ENCODE results near the gene PPP1R3E. TPM values are rescaled to one million over a fixed set of nuclear protein-coding genes. Genes with fewer than 3 reads are reported as not detected.

PPP1R3E gene
- total and polyA plus RNA-seq, 2 of the 13 experiments (the other 11 are each of a cell fraction or from before 2014, with no cell fraction given): 16.5 to 26.5 TPM

GRCh38 chr14:23321572-23322547 lies 19.2 kb upstream of the PPP1R3E start (continued):
- TF ChIP-seq ADNP (CRISPR knock-in tag; IDR thresholded peaks at IDR 0.05): 0 out of 2 replicates have a peak, but pooled peaks have one; percentile 46
- 0 out of 2 replicates have a peak, but pooled peaks have one; percentile 44 for TF ChIP-seq MZF1 (CRISPR knock-in tag; IDR thresholded peaks at IDR 0.05; ENCODE audit: borderline replicate concordance)
- TF ChIP-seq MED13 (CRISPR knock-in tag; IDR thresholded peaks at IDR 0.05): 0 out of 2 replicates have a peak, but pooled peaks have one; percentile 52
- peak; percentile 28 for TF ChIP-seq IRF2 (CRISPR knock-in tag; IDR thresholded peaks at IDR 0.05)
- no peak for TF ChIP-seq ZEB1 (IDR thresholded peaks at IDR 0.05; ENCODE audit: insufficient replicate concordance, low read depth)
- peak; percentile 22; the same call in 1 of the 2 replicates for TF ChIP-seq ZNF12 (CRISPR knock-in tag; IDR thresholded peaks at IDR 0.05)
- TF ChIP-seq PATZ1 (CRISPR knock-in tag; IDR thresholded peaks at IDR 0.05): peak; percentile 80
- TF ChIP-seq, protein P1, sequence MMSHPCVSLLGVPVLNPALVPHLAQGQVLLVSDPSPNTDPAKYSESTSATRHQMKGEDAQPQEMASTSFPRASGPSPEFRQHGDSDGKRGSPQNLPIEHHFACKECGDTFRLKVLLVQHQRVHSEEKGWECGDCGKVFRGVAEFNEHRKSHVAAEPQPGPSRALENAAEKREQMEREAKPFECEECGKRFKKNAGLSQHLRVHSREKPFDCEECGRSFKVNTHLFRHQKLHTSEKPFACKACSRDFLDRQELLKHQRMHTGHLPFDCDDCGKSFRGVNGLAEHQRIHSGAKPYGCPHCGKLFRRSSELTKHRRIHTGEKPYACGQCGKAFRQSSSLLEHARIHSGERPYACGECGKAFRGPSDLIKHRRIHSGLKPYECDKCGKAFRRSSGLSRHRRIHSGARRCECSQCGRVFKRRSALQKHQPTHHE (CRISPR knock-in tag; IDR thresholded peaks at IDR 0.05; ENCODE audit: borderline replicate concordance): no peak; the same call in 1 of the 2 replicates
- TF ChIP-seq ZNF780A (CRISPR knock-in tag; IDR thresholded peaks at IDR 0.05): peak; percentile 91; the same call in 1 of the 2 replicates
- no peak; the same call in none of the 2 replicates for TF ChIP-seq ZNF335 (CRISPR knock-in tag; IDR thresholded peaks at IDR 0.05)
- TF ChIP-seq, protein P2, sequence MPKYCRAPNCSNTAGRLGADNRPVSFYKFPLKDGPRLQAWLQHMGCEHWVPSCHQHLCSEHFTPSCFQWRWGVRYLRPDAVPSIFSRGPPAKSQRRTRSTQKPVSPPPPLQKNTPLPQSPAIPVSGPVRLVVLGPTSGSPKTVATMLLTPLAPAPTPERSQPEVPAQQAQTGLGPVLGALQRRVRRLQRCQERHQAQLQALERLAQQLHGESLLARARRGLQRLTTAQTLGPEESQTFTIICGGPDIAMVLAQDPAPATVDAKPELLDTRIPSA (CRISPR knock-in tag; IDR thresholded peaks at IDR 0.05; ENCODE audit: borderline replicate concordance): no peak; the same call in 1 of the 2 replicates
- peak; percentile 64; the same call in 1 of the 2 replicates for TF ChIP-seq RFXAP (CRISPR knock-in tag; IDR thresholded peaks at IDR 0.05; ENCODE audit: borderline replicate concordance)
- no peak for TF ChIP-seq LCORL (IDR thresholded peaks at IDR 0.05)
- peak; percentile 76 for TF ChIP-seq LCORL (CRISPR knock-in tag; IDR thresholded peaks at IDR 0.05)
- TF ChIP-seq ZNF34 (CRISPR knock-in tag; IDR thresholded peaks at IDR 0.05; ENCODE audit: borderline replicate concordance): no peak; the same call in none of the 2 replicates
- no peak for TF ChIP-seq PRMT3 (CRISPR knock-in tag; IDR thresholded peaks at IDR 0.05; ENCODE audit: borderline replicate concordance, low read depth)
- no peak for TF ChIP-seq ZFP62 (CRISPR knock-in tag; IDR thresholded peaks at IDR 0.05)
- TF ChIP-seq CREM (IDR thresholded peaks at IDR 0.05): no peak
- TF ChIP-seq CREM (CRISPR knock-in tag; IDR thresholded peaks at IDR 0.05): no peak
- no peak for TF ChIP-seq ZNF737 (CRISPR knock-in tag; IDR thresholded peaks at IDR 0.05; ENCODE audit: borderline replicate concordance)
- TF ChIP-seq HMG20A (CRISPR knock-in tag; IDR thresholded peaks at IDR 0.05; ENCODE audit: borderline replicate concordance): no peak
- no peak; the same call in 1 of the 2 replicates for TF ChIP-seq TBX2 (CRISPR knock-in tag; IDR thresholded peaks at IDR 0.05; ENCODE audit: borderline replicate concordance)
- TF ChIP-seq, protein P3, sequence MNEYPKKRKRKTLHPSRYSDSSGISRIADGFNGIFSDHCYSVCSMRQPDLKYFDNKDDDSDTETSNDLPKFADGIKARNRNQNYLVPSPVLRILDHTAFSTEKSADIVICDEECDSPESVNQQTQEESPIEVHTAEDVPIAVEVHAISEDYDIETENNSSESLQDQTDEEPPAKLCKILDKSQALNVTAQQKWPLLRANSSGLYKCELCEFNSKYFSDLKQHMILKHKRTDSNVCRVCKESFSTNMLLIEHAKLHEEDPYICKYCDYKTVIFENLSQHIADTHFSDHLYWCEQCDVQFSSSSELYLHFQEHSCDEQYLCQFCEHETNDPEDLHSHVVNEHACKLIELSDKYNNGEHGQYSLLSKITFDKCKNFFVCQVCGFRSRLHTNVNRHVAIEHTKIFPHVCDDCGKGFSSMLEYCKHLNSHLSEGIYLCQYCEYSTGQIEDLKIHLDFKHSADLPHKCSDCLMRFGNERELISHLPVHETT (CRISPR knock-in tag; conservative IDR thresholded peaks at IDR 0.05): no peak
